Caco-2 (cell line): ENCODE results near the gene RASGRF2. TPM values are rescaled to one million over a fixed set of nuclear protein-coding genes. Genes with fewer than 3 reads are reported as not detected.
"Not testable (repeated sequence)": the region's sequence is repeated elsewhere in the genome, so short reads cannot be mapped to it uniquely, and the experiment has no call there.

Source experiments
- BruUV-seq: library from RNA; stranded (reverse); fragments of 400-500 nt; replicated peaks from 2 replicates; lab custom pipeline; 2021; lab: Mats Ljungman, UMichigan
- CTCF ChIA-PET: fragments of 300-600 bp; sonication (Branson Sonifier 250); formaldehyde crosslinking; loops from one replicate; lab custom pipeline; 2022; ENCODE audit warnings: antibody characterized with exemption; lab: Charles Lee
- POLR2A ChIA-PET: fragments of 300-600 bp; sonication (Branson Sonifier 250); formaldehyde crosslinking; loops from one replicate; lab custom pipeline; 2022; ENCODE audit warnings: antibody characterized with exemption; lab: Charles Lee
- DNase-seq, 2 experiments: peaks; one replicate each; pipeline versions ENCODE4 v3.0.0 to v3.0.0-alpha.2; 2020 to 2022
- H3K27me3 ChIP-seq: replicated peaks from 2 replicates; pipeline ENCODE4 v1.6.0; 2011; ENCODE audit warnings: low read length; ENCODE audit not compliant: control insufficient read depth, insufficient read depth
- H3K36me3 ChIP-seq: 2 replicates; pipeline ENCODE4 v1.5.1; 2011; ENCODE audit warnings: low read length; ENCODE audit not compliant: control insufficient read depth, insufficient read depth
- H3K4me1 ChIP-seq: fragments of 250-450 bp; sonication (Bioruptor Pico); 2 replicates; pipeline ENCODE4 v1.5.1; 2020; ENCODE audit warnings: mild to moderate bottlenecking
- H3K4me3 ChIP-seq: 2 replicates; pipeline ENCODE4 v1.5.1; 2011; ENCODE audit warnings: low read depth, mild to moderate bottlenecking, control low read depth, low read length
- H3K9me3 ChIP-seq: fragments of 250-450 bp; sonication (Bioruptor Pico); 2 replicates; pipeline ENCODE4 v1.5.1; 2020; ENCODE audit warnings: mild to moderate bottlenecking, moderate library complexity
- H3K27ac Mint-ChIP-seq: one replicate; pipeline ENCODE4 v1.8.0; 2022; ENCODE audit warnings: mixed read lengths; ENCODE audit not compliant: unreplicated experiment
- H3K27me3 Mint-ChIP-seq: one replicate; pipeline ENCODE4 v1.8.0; 2022; ENCODE audit warnings: mixed read lengths; ENCODE audit not compliant: insufficient read depth, unreplicated experiment
- H3K36me3 Mint-ChIP-seq: one replicate; pipeline ENCODE4 v1.8.0; 2022; ENCODE audit warnings: mild to moderate bottlenecking, mixed read lengths; ENCODE audit not compliant: insufficient read depth, unreplicated experiment
- H3K4me1 Mint-ChIP-seq: one replicate; pipeline ENCODE4 v1.8.0; 2022; ENCODE audit warnings: low read depth, mixed read lengths; ENCODE audit not compliant: unreplicated experiment
- H3K4me3 Mint-ChIP-seq: one replicate; pipeline ENCODE4 v1.8.0; 2022; ENCODE audit warnings: mild to moderate bottlenecking, moderate library complexity, mixed read lengths; ENCODE audit not compliant: unreplicated experiment
- H3K9me3 Mint-ChIP-seq: one replicate; pipeline ENCODE4 v1.8.0; 2022; ENCODE audit warnings: mixed read lengths; ENCODE audit not compliant: unreplicated experiment
- intact Hi-C: fragments of 100-400 bp; cut with micrococcal nuclease; formaldehyde crosslinking; loops from one replicate; pipeline ENCODE4 v1.10.0; 2022; ENCODE audit not compliant: unreplicated experiment
- total RNA-seq: library from RNA; stranded (reverse); gene quantifications from 2 replicates; pipeline ENCODE4 v1.2.3, GENCODE V29; 2022
- TF ChIP-seq, protein P1 (sequence below), 2 experiments: fragments of 200-600 bp in 1 of 2; IDR thresholded peaks; 1 replicate in 1 of 2; 2 replicates in 1 of 2; pipeline versions ENCODE4 v1.5.1 to v1.8.0; 2011 to 2022; ENCODE audit warnings: antibody characterized with exemption in 1 of 2, control low read depth in 1 of 2, inconsistent platforms in 1 of 2, low read depth in 1 of 2, low read length in 1 of 2, mild to moderate bottlenecking in 1 of 2, moderate library complexity in 1 of 2; ENCODE audit not compliant: insufficient read depth in 1 of 2, severe bottlenecking in 1 of 2, unreplicated experiment in 1 of 2

RASGRF2 gene
- total RNA-seq, 1 experiment from 2014 or later, result 23.1 TPM

DNA sequence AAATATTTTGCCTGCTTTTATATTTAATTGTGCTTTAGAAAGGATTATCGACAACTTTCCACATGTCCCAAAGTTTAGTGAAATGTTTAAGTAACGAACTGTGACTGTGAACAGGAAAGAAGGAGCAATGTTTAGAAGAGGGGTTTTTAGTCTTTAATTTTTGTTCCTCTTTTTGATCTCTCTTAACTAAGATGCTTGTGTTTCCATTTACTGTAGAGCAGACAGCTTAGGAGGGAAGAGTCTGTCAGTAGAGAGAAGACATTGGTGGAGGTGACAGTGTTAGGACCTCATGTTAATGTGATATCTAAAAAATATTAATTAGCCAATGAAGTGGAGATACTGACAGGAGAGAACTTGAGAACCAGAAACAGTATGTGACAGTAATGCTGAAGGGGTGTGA, 92.2 kb downstream of the RASGRF2 start:
- POLR2A ChIA-PET, result no interaction called here
- Mint-ChIP-seq H3K9me3 (no peaks in the 10 kb centered on the region), H3K27ac (no peak overlapping the region), H3K4me1 (peaks cover 19% of the 10 kb centered on the region), H3K4me3 (no peak overlapping the region), H3K27me3 (no peaks in the 10 kb centered on the region), H3K36me3 (no peaks in the 10 kb centered on the region)
- Histone ChIP-seq H3K27me3 (no peaks in the 10 kb centered on the region), H3K4me3 (no peak overlapping the region), H3K9me3 (no peaks in the 10 kb centered on the region), H3K4me1 (no peaks in the 10 kb centered on the region), H3K36me3 (no peaks in the 10 kb centered on the region)
- TF ChIP-seq, protein P1, sequence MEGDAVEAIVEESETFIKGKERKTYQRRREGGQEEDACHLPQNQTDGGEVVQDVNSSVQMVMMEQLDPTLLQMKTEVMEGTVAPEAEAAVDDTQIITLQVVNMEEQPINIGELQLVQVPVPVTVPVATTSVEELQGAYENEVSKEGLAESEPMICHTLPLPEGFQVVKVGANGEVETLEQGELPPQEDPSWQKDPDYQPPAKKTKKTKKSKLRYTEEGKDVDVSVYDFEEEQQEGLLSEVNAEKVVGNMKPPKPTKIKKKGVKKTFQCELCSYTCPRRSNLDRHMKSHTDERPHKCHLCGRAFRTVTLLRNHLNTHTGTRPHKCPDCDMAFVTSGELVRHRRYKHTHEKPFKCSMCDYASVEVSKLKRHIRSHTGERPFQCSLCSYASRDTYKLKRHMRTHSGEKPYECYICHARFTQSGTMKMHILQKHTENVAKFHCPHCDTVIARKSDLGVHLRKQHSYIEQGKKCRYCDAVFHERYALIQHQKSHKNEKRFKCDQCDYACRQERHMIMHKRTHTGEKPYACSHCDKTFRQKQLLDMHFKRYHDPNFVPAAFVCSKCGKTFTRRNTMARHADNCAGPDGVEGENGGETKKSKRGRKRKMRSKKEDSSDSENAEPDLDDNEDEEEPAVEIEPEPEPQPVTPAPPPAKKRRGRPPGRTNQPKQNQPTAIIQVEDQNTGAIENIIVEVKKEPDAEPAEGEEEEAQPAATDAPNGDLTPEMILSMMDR (IDR thresholded peaks at IDR 0.05; ENCODE audit: insufficient read depth in 1 of 2, low read depth in 1 of 2, low read length in 1 of 2, severe bottlenecking in 1 of 2, unreplicated experiment in 1 of 2), result no peak
- intact Hi-C loops, result no loop called here
- no TSS peak for BruUV-seq
- DNase-seq, result no peak
- CTCF ChIA-PET, result no interaction called here

GRCh38 chr5:81053282-81053681, 93.1 kb downstream of the RASGRF2 start:
- CTCF ChIA-PET, result not testable (repeated sequence)

GRCh38 chr5:81058121-81058520, 98.0 kb downstream of the RASGRF2 start:
- BruUV-seq, result no TSS peak
- intact Hi-C loops, result no loop called here
- no peak for DNase-seq
- Mint-ChIP-seq H3K27me3 (no peaks in the 10 kb centered on the region), H3K4me3 (no peak overlapping the region), H3K36me3 (peaks cover 11% of the 10 kb centered on the region), H3K27ac (no peak overlapping the region), H3K4me1 (no peaks in the 10 kb centered on the region), H3K9me3 (peaks cover 9% of the 10 kb centered on the region)
- Histone ChIP-seq H3K4me3 (no peak overlapping the region), H3K36me3 (no peaks in the 10 kb centered on the region), H3K4me1 (no peaks in the 10 kb centered on the region), H3K9me3 (no peaks in the 10 kb centered on the region), H3K27me3 (no peaks in the 10 kb centered on the region)
- TF ChIP-seq, protein P1 (IDR thresholded peaks at IDR 0.05; ENCODE audit: insufficient read depth in 1 of 2, low read depth in 1 of 2, low read length in 1 of 2, severe bottlenecking in 1 of 2, unreplicated experiment in 1 of 2), result no peak
- ChIA-PET POLR2A (no interaction called here), CTCF (no interaction called here)

More at GRCh38 chr5:81053282-81053681, 93.1 kb downstream of the RASGRF2 start:
- H3K4me3 ChIP-seq, H3K27ac Mint-ChIP-seq, H3K27me3 ChIP-seq, H3K4me3 Mint-ChIP-seq, POLR2A ChIA-PET, intact Hi-C loops, H3K9me3 Mint-ChIP-seq, H3K27me3 Mint-ChIP-seq, DNase-seq, H3K36me3 Mint-ChIP-seq, BruUV-seq, H3K4me1 ChIP-seq, H3K9me3 ChIP-seq, H3K36me3 ChIP-seq: not testable (repeated sequence)
- peaks cover 12% of the 10 kb centered on the region for H3K4me1 Mint-ChIP-seq

DNA sequence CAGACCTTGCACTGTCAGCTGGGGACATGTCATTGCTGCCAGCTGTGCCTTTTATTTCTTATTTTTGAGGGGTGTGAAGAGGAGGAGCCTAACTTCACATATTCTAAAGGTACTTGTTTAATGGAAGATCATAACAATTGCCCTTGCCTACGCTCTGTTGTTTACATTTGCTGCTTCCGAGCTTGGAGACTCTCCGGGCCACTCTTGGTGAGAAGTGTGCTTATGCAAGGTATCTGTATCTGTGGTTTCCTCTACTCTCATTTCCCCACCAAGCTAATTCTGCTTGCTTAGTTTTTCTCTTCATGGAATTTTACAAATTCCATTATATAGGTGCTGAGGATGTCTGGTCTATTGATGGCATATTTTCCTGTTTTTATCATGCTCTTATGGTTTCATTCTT, 105.3 kb downstream of the RASGRF2 start:
- Histone ChIP-seq H3K9me3 (no peaks in the 10 kb centered on the region), H3K4me1 (no peaks in the 10 kb centered on the region), H3K4me3 (no peak overlapping the region), H3K36me3 (no peaks in the 10 kb centered on the region), H3K27me3 (no peaks in the 10 kb centered on the region)
- peaks cover 12% of the 10 kb centered on the region for H3K36me3 Mint-ChIP-seq
- intact Hi-C loops, result no loop called here
- peaks cover 4% of the 10 kb centered on the region for H3K9me3 Mint-ChIP-seq
- no peak overlapping the region for H3K27ac Mint-ChIP-seq
- H3K4me1 Mint-ChIP-seq, result no peaks in the 10 kb centered on the region
- CTCF ChIA-PET, result no interaction called here
- no TSS peak for BruUV-seq
- no peaks in the 10 kb centered on the region for H3K27me3 Mint-ChIP-seq
- TF ChIP-seq, protein P1 (IDR thresholded peaks at IDR 0.05; ENCODE audit: insufficient read depth in 1 of 2, low read depth in 1 of 2, low read length in 1 of 2, severe bottlenecking in 1 of 2, unreplicated experiment in 1 of 2), result no peak
- POLR2A ChIA-PET, result no interaction called here
- no peak for DNase-seq
- H3K4me3 Mint-ChIP-seq, result no peak overlapping the region
